A549 treated with AZD2906 at 1 μM for 4 hours (cell line): ENCODE data around the gene GPR21. TPM values are rescaled to one million over a fixed set of nuclear protein-coding genes. Genes with fewer than 3 reads are reported as not detected.

Source experiments
- total RNA-seq: library from RNA; stranded (reverse); fragments of 200-300 nt; extraction: Qiagen RNA extraction; gene quantifications from 5 replicates; pipeline ENCODE4 v1.2.3, GENCODE V29; 2022

Gene GPR21
- total RNA-seq, result not detected in 5 replicates

GRCh38 chr9:123033352-123033751 lies at the start of gene GPR21:
TSS of gene GPR21 (plus strand) at chr9:123033667. CDS start at chr9:123034567, 900 bp downstream.

Other genes with a start within 250 kb of the GPR21 start
- not detected in 5 replicates for gene OR5C1, start 244.7 kb upstream of the GPR21 start, total RNA-seq
- gene OR1K1, start 233.5 kb upstream of the GPR21 start, total RNA-seq, result not detected in 5 replicates
- gene PDCL, start 205.1 kb upstream of the GPR21 start, total RNA-seq, result 14.2 to 17.5 TPM (median 15.9 TPM) in 5 replicates
- gene RC3H2, start 128.3 kb upstream of the GPR21 start, total RNA-seq, result 15.2 to 20.7 TPM (median 19.1 TPM) in 5 replicates
- 5.4 to 5.7 TPM (median 5.5 TPM) in 5 replicates for gene ZBTB6, start 120.3 kb upstream of the GPR21 start, total RNA-seq
- gene ZBTB26, start 102.2 kb upstream of the GPR21 start, total RNA-seq, result 1.2 to 1.9 TPM (median 1.9 TPM) in 5 replicates
- gene RABGAP1, start 92.6 kb upstream of the GPR21 start, total RNA-seq, result 12.1 to 16.1 TPM (median 12.7 TPM) in 5 replicates
- 15.9 to 19.2 TPM (median 16.7 TPM) in 5 replicates for gene STRBP, start 234.9 kb downstream of the GPR21 start, total RNA-seq